HepG2 (cell line): ENCODE results near the gene SNX9. TPM values are rescaled to one million over a fixed set of nuclear protein-coding genes. Genes with fewer than 3 reads are reported as not detected.

Experiments used
- ARID2 ChIP-seq: sonication (generic); formaldehyde crosslinking; IDR thresholded peaks from 2 replicates; pipeline ENCODE4 v1.8.1; 2022; ENCODE audit warnings: mild to moderate bottlenecking, missing genetic modification reagents, borderline replicate concordance
- ARNTL ChIP-seq: sonication (generic); formaldehyde crosslinking; IDR thresholded peaks from 2 replicates; pipeline ENCODE4 v1.4.0; 2020; ENCODE audit warnings: mild to moderate bottlenecking, missing genetic modification reagents
- CCAR2 ChIP-seq: fragments of 200-400 bp; formaldehyde crosslinking; optimal IDR thresholded peaks from 2 replicates; pipeline ENCODE3; 2018; ENCODE audit warnings: low read depth, mild to moderate bottlenecking, low read length, moderate library complexity
- FOXJ3 ChIP-seq: sonication (generic); formaldehyde crosslinking; IDR thresholded peaks from 2 replicates; pipeline ENCODE4 v1.4.0; 2020; ENCODE audit warnings: missing genetic modification reagents, mild to moderate bottlenecking, borderline replicate concordance
- FOXO1 ChIP-seq: sonication (generic); formaldehyde crosslinking; IDR thresholded peaks from 2 replicates; pipeline ENCODE4 v1.4.0; 2020; ENCODE audit warnings: missing genetic modification reagents
- GABPA ChIP-seq, 2 experiments: IDR thresholded peaks; 2 replicates each; pipeline ENCODE4 v1.6.1; 2011 to 2016; ENCODE audit warnings: low read depth in 2 of 2, low read length in 1 of 2, missing biosample characterization in 1 of 2, missing genetic modification characterization in 1 of 2
- HDAC6 ChIP-seq: fragments of 200-600 bp; sonication (generic); IDR thresholded peaks from 2 replicates; pipeline ENCODE4 v1.7.0; 2017; ENCODE audit warnings: mild to moderate bottlenecking, antibody characterized with exemption, low read length, low read depth
- IRF1 ChIP-seq: sonication (generic); formaldehyde crosslinking; IDR thresholded peaks from 2 replicates; pipeline ENCODE4 v1.4.0; 2020; ENCODE audit warnings: low read depth, mild to moderate bottlenecking, missing genetic modification reagents
- MTF2 ChIP-seq: sonication (generic); formaldehyde crosslinking; IDR thresholded peaks from 2 replicates; pipeline ENCODE4 v1.5.0; 2020; ENCODE audit warnings: missing genetic modification reagents, borderline replicate concordance
- NAIF1 ChIP-seq: sonication (generic); formaldehyde crosslinking; IDR thresholded peaks from 2 replicates; pipeline ENCODE4 v1.5.0; 2020; ENCODE audit warnings: mild to moderate bottlenecking, missing genetic modification reagents, borderline replicate concordance
- NKX3-1 ChIP-seq: sonication (generic); formaldehyde crosslinking; IDR thresholded peaks from 2 replicates; pipeline ENCODE4 v1.5.0; 2020; ENCODE audit warnings: missing genetic modification reagents
- PHF21A ChIP-seq: sonication (generic); formaldehyde crosslinking; IDR thresholded peaks from 2 replicates; pipeline ENCODE4 v1.5.0; 2020; ENCODE audit warnings: mild to moderate bottlenecking, missing genetic modification reagents
- SP2 ChIP-seq: sonication (generic); formaldehyde crosslinking; IDR thresholded peaks from 2 replicates; pipeline ENCODE4 v1.5.1; 2020; ENCODE audit warnings: mild to moderate bottlenecking, missing genetic modification reagents
- ZBTB34 ChIP-seq: sonication (generic); formaldehyde crosslinking; IDR thresholded peaks from 2 replicates; pipeline ENCODE4 v1.8.0; 2022; ENCODE audit warnings: mild to moderate bottlenecking, missing genetic modification reagents
- ZBTB42 ChIP-seq: sonication (generic); formaldehyde crosslinking; IDR thresholded peaks from 2 replicates; pipeline ENCODE4 v1.5.0; 2020; ENCODE audit warnings: mild to moderate bottlenecking, missing genetic modification reagents
- ZNF496 ChIP-seq: sonication (generic); formaldehyde crosslinking; IDR thresholded peaks from 2 replicates; pipeline ENCODE4 v1.8.1; 2023; ENCODE audit warnings: mild to moderate bottlenecking, moderate library complexity, missing genetic modification reagents; ENCODE audit not compliant: insufficient replicate concordance
- ZNF792 ChIP-seq: IDR thresholded peaks from 2 replicates; pipeline ENCODE4 v1.6.1; 2016
- ZNF839 ChIP-seq: sonication (generic); formaldehyde crosslinking; IDR thresholded peaks from 2 replicates; pipeline ENCODE4 v1.4.0; 2020; ENCODE audit warnings: missing genetic modification reagents, mild to moderate bottlenecking, borderline replicate concordance
- ZSCAN29 ChIP-seq: sonication (generic); formaldehyde crosslinking; conservative IDR thresholded peaks from 2 replicates; pipeline ENCODE4 v1.4.0; 2020; ENCODE audit warnings: mild to moderate bottlenecking, missing genetic modification reagents
- polyA plus RNA-seq, 8 experiments: library from polyadenylated mRNA; depleted of rRNA in 3 of 8; stranded (reverse) in 7 of 8; unstranded in 1 of 8; fragments of >200 nt; fragmentation: Illumina TruSeq in 4 of 8; extraction: Trizol in 4 of 8; gene quantifications; 2 replicates each; pipeline versions ENCODE4 v1.2.1 to v1.2.3, GENCODE V29; 2011 to 2016; ENCODE audit warnings: low read depth in 4 of 8, missing spikeins in 1 of 8, mixed read lengths in 1 of 8; ENCODE audit not compliant: insufficient read depth in 1 of 8
- total RNA-seq, 5 experiments: library from RNA; depleted of rRNA; stranded (reverse); fragments of >200 nt; fragmentation: Illumina TruSeq; extraction: Trizol; gene quantifications; 2 replicates each; pipeline ENCODE4 v1.2.3, GENCODE V29; 2016; ENCODE audit warnings: low read depth in 1 of 5
- TF ChIP-seq, protein P1 (sequence below): IDR thresholded peaks from 2 replicates; pipeline ENCODE4 v1.6.1; 2012; ENCODE audit warnings: low read length, improper control_type of control experiment
- TF ChIP-seq, protein P2 (sequence below): sonication (generic); formaldehyde crosslinking; IDR thresholded peaks from 2 replicates; pipeline ENCODE4 v1.4.0; 2020; ENCODE audit warnings: missing genetic modification reagents, mild to moderate bottlenecking, borderline replicate concordance

The SNX9 gene
- total and polyA plus RNA-seq, 2 of the 13 experiments (the other 11 are each of a cell fraction or from before 2014, with no cell fraction given): 21.9 to 36.0 TPM

DNA sequence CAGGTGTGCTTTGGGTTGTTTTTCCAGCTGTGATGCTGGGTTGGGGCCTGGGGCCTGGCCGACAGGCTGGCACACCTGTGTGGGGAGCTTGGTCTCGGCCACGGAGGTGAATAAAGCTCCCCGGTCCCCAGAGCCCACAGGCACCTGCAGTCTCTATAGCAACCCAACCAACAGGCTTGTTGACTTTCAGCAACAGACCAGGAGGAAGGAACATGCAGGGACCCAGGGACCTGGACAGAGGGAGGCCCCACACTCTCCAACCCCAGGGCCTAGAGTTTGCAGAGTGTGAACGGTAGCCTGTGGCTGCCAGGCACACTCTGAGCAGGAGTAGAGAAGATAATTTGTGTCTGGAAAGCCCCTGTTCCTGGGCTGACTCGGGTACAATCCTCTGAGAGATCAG is 144.0 kb downstream of the SNX9 start (continued):
- no peak for TF ChIP-seq MTF2 (CRISPR knock-in tag)
- TF ChIP-seq, protein P1, sequence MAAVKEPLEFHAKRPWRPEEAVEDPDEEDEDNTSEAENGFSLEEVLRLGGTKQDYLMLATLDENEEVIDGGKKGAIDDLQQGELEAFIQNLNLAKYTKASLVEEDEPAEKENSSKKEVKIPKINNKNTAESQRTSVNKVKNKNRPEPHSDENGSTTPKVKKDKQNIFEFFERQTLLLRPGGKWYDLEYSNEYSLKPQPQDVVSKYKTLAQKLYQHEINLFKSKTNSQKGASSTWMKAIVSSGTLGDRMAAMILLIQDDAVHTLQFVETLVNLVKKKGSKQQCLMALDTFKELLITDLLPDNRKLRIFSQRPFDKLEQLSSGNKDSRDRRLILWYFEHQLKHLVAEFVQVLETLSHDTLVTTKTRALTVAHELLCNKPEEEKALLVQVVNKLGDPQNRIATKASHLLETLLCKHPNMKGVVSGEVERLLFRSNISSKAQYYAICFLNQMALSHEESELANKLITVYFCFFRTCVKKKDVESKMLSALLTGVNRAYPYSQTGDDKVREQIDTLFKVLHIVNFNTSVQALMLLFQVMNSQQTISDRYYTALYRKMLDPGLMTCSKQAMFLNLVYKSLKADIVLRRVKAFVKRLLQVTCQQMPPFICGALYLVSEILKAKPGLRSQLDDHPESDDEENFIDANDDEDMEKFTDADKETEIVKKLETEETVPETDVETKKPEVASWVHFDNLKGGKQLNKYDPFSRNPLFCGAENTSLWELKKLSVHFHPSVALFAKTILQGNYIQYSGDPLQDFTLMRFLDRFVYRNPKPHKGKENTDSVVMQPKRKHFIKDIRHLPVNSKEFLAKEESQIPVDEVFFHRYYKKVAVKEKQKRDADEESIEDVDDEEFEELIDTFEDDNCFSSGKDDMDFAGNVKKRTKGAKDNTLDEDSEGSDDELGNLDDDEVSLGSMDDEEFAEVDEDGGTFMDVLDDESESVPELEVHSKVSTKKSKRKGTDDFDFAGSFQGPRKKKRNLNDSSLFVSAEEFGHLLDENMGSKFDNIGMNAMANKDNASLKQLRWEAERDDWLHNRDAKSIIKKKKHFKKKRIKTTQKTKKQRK: no peak
- no peak for TF ChIP-seq ZBTB42 (CRISPR knock-in tag)
- 0 out of 2 replicates have a peak, but pooled peaks have one; percentile 20 for TF ChIP-seq FOXJ3 (CRISPR knock-in tag)
- TF ChIP-seq ZSCAN29 (CRISPR knock-in tag): no peak
- TF ChIP-seq ARNTL (CRISPR knock-in tag): no peak
- TF ChIP-seq NKX3-1: no peak
- TF ChIP-seq FOXO1 (CRISPR knock-in tag): 0 out of 2 replicates have a peak, but pooled peaks have one; percentile 15
- no peak for TF ChIP-seq ZNF496 (CRISPR knock-in tag)
- TF ChIP-seq IRF1: no peak
- TF ChIP-seq, protein P2, sequence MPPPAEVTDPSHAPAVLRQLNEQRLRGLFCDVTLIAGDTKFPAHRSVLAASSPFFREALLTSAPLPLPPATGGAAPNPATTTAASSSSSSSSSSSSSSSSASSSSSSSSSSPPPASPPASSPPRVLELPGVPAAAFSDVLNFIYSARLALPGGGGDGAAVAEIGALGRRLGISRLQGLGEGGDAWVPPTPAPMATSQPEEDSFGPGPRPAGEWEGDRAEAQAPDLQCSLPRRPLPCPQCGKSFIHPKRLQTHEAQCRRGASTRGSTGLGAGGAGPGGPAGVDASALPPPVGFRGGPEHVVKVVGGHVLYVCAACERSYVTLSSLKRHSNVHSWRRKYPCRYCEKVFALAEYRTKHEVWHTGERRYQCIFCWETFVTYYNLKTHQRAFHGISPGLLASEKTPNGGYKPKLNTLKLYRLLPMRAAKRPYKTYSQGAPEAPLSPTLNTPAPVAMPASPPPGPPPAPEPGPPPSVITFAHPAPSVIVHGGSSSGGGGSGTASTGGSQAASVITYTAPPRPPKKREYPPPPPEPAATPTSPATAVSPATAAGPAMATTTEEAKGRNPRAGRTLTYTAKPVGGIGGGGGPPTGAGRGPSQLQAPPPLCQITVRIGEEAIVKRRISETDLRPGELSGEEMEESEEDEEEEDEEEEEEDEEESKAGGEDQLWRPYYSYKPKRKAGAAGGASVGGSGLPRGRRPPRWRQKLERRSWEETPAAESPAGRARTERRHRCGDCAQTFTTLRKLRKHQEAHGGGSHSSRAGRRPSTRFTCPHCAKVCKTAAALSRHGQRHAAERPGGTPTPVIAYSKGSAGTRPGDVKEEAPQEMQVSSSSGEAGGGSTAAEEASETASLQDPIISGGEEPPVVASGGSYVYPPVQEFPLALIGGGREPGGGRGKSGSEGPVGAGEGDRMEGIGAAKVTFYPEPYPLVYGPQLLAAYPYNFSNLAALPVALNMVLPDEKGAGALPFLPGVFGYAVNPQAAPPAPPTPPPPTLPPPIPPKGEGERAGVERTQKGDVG: no peak
- no peak for TF ChIP-seq ZNF839
- TF ChIP-seq PHF21A (CRISPR knock-in tag): 0 out of 2 replicates have a peak, but pooled peaks have one; percentile 35
- TF ChIP-seq GABPA (IDR thresholded peaks at IDR 0.05; ENCODE audit: low read depth, low read length): no peak
- TF ChIP-seq GABPA (CRISPR knock-in tag; IDR thresholded peaks at IDR 0.05; ENCODE audit: low read depth): no peak
- no peak for TF ChIP-seq ZNF792 (CRISPR knock-in tag)
- no peak for TF ChIP-seq HDAC6
- no peak for TF ChIP-seq SP2 (CRISPR knock-in tag)
- no peak for TF ChIP-seq NAIF1 (CRISPR knock-in tag)
- no peak for TF ChIP-seq CCAR2
- TF ChIP-seq ARID2 (CRISPR knock-in tag): no peak
- no peak for TF ChIP-seq ZBTB34 (CRISPR knock-in tag)
